ENCODE results near the gene SEPHS2. TPM values are rescaled to one million over a fixed set of nuclear protein-coding genes. Genes with fewer than 3 reads are reported as not detected.
"Not testable (repeated sequence)": the region's sequence is repeated elsewhere in the genome, so short reads cannot be mapped to it uniquely, and the experiment has no call there.

SEPHS2 gene
- total and polyA plus RNA-seq, 11 donors = 15.1 to 62.8 (median 30.0) TPM

- no peak for TF ChIP-seq POLR2A (IDR thresholded peaks at IDR 0.05)
- TF ChIP-seq CTCF (IDR thresholded peaks at IDR 0.05) = no peak
- H3K4me1 ChIP-seq = peaks cover 0 to 24% (median 0%) of the 10 kb centered on the region in 12 donors
- ATAC-seq (no peak), DNase-seq (no peak)
- no peaks in the 10 kb centered on the region for H3K27me3 ChIP-seq
- 78 to 93% (median 89%) methylated on average over 1 of the region's 1 CpG for WGBS, 4 donors
- intact Hi-C loops (cut with DNase I) = loop anchor here in 2 of 10 donors (5.0 kb wide), 2 partner anchors 56 to 146 kb away; no protein-coding TSS in a partner anchor
- no peaks in the 10 kb centered on the region for H3K36me3 ChIP-seq
- H3K9me3 ChIP-seq = no peaks in the 10 kb centered on the region
- no peak overlapping the region for H3K4me3 ChIP-seq
- H3K27ac ChIP-seq = no peak overlapping the region
Measured at GRCh38 chr16:30456302-30456701, 10.6 kb upstream of the SEPHS2 start.

- H3K36me3 ChIP-seq; H3K4me3 ChIP-seq; intact Hi-C loops (cut with DNase I); H3K9me3 ChIP-seq; H3K27ac ChIP-seq; DNase-seq; H3K27me3 ChIP-seq; ATAC-seq: not testable (repeated sequence)
- peaks cover 0 to 14% (median 0%) of the 10 kb centered on the region in 12 donors for H3K4me1 ChIP-seq
- 69 to 76% (median 75%) methylated on average over 20 of the region's 20 CpGs for WGBS, 4 donors
Measured at GRCh38 chr16:30452709-30453580, 7.3 kb upstream of the SEPHS2 start.

GRCh38 chr16:30449116-30449435 lies 3.4 kb upstream of the SEPHS2 start:
- no peak overlapping the region for H3K4me3 ChIP-seq
- no peak for DNase-seq
- H3K9me3 ChIP-seq = no peaks in the 10 kb centered on the region
- H3K4me1 ChIP-seq = peaks cover 0 to 30% (median 10%) of the 10 kb centered on the region in 12 donors
- peaks cover 0 to 6% (median 0%) of the 10 kb centered on the region in 9 donors for H3K36me3 ChIP-seq
- intact Hi-C loops (cut with DNase I) = loop anchor here (2.0 to 10.0 kb wide), 6 partner anchors 78 to 168 kb away; partner anchors contain the start of genes ZNF768 (in 8 of the 10) and ZNF689 (in 3 of the 10)
- ATAC-seq = no peak
- TF ChIP-seq POLR2A (IDR thresholded peaks at IDR 0.05) = no peak
- no peak for TF ChIP-seq CTCF (IDR thresholded peaks at IDR 0.05)
- H3K27ac ChIP-seq = no peak overlapping the region
- WGBS, 4 donors = 84 to 90% (median 88%) methylated on average over 3 of the region's 3 CpGs
- H3K27me3 ChIP-seq = no peaks in the 10 kb centered on the region

- H3K4me1 ChIP-seq = peaks cover 0 to 41% (median 17%) of the 10 kb centered on the region in 12 donors
- no peaks in the 10 kb centered on the region for H3K27me3 ChIP-seq
- H3K36me3 ChIP-seq = peaks cover 0 to 19% (median 6%) of the 10 kb centered on the region in 9 donors
- H3K4me3 ChIP-seq = no peak overlapping the region
- no peak overlapping the region for H3K27ac ChIP-seq
- TF ChIP-seq POLR2A (IDR thresholded peaks at IDR 0.05) (no peak), CTCF (IDR thresholded peaks at IDR 0.05) (no peak)
- intact Hi-C loops (cut with DNase I) = loop anchor here (2.0 to 10.0 kb wide), 6 partner anchors 79 to 170 kb away; partner anchors contain the start of genes ZNF768 (in 8 of the 10) and ZNF689 (in 3 of the 10)
- no peaks in the 10 kb centered on the region for H3K9me3 ChIP-seq
- 87 to 89% (median 88%) methylated on average over 12 of the region's 12 CpGs for WGBS, 4 donors
- DNase-seq (no peak), ATAC-seq (no peak)
Measured at GRCh38 chr16:30447512-30448226, 2.0 kb upstream of the SEPHS2 start.

All from heart left ventricle (tissue), 16 donors.